Measurements from ENCODE around the gene UGP2. TPM values are rescaled to one million over a fixed set of nuclear protein-coding genes. Genes with fewer than 3 reads are reported as not detected.

UGP2 gene
- total and polyA plus RNA-seq, 2 of the 8 experiments (the other 6 are each of a cell fraction or from before 2014, with no cell fraction given) = 278 to 956 TPM

- TF ChIP-seq, protein P1, sequence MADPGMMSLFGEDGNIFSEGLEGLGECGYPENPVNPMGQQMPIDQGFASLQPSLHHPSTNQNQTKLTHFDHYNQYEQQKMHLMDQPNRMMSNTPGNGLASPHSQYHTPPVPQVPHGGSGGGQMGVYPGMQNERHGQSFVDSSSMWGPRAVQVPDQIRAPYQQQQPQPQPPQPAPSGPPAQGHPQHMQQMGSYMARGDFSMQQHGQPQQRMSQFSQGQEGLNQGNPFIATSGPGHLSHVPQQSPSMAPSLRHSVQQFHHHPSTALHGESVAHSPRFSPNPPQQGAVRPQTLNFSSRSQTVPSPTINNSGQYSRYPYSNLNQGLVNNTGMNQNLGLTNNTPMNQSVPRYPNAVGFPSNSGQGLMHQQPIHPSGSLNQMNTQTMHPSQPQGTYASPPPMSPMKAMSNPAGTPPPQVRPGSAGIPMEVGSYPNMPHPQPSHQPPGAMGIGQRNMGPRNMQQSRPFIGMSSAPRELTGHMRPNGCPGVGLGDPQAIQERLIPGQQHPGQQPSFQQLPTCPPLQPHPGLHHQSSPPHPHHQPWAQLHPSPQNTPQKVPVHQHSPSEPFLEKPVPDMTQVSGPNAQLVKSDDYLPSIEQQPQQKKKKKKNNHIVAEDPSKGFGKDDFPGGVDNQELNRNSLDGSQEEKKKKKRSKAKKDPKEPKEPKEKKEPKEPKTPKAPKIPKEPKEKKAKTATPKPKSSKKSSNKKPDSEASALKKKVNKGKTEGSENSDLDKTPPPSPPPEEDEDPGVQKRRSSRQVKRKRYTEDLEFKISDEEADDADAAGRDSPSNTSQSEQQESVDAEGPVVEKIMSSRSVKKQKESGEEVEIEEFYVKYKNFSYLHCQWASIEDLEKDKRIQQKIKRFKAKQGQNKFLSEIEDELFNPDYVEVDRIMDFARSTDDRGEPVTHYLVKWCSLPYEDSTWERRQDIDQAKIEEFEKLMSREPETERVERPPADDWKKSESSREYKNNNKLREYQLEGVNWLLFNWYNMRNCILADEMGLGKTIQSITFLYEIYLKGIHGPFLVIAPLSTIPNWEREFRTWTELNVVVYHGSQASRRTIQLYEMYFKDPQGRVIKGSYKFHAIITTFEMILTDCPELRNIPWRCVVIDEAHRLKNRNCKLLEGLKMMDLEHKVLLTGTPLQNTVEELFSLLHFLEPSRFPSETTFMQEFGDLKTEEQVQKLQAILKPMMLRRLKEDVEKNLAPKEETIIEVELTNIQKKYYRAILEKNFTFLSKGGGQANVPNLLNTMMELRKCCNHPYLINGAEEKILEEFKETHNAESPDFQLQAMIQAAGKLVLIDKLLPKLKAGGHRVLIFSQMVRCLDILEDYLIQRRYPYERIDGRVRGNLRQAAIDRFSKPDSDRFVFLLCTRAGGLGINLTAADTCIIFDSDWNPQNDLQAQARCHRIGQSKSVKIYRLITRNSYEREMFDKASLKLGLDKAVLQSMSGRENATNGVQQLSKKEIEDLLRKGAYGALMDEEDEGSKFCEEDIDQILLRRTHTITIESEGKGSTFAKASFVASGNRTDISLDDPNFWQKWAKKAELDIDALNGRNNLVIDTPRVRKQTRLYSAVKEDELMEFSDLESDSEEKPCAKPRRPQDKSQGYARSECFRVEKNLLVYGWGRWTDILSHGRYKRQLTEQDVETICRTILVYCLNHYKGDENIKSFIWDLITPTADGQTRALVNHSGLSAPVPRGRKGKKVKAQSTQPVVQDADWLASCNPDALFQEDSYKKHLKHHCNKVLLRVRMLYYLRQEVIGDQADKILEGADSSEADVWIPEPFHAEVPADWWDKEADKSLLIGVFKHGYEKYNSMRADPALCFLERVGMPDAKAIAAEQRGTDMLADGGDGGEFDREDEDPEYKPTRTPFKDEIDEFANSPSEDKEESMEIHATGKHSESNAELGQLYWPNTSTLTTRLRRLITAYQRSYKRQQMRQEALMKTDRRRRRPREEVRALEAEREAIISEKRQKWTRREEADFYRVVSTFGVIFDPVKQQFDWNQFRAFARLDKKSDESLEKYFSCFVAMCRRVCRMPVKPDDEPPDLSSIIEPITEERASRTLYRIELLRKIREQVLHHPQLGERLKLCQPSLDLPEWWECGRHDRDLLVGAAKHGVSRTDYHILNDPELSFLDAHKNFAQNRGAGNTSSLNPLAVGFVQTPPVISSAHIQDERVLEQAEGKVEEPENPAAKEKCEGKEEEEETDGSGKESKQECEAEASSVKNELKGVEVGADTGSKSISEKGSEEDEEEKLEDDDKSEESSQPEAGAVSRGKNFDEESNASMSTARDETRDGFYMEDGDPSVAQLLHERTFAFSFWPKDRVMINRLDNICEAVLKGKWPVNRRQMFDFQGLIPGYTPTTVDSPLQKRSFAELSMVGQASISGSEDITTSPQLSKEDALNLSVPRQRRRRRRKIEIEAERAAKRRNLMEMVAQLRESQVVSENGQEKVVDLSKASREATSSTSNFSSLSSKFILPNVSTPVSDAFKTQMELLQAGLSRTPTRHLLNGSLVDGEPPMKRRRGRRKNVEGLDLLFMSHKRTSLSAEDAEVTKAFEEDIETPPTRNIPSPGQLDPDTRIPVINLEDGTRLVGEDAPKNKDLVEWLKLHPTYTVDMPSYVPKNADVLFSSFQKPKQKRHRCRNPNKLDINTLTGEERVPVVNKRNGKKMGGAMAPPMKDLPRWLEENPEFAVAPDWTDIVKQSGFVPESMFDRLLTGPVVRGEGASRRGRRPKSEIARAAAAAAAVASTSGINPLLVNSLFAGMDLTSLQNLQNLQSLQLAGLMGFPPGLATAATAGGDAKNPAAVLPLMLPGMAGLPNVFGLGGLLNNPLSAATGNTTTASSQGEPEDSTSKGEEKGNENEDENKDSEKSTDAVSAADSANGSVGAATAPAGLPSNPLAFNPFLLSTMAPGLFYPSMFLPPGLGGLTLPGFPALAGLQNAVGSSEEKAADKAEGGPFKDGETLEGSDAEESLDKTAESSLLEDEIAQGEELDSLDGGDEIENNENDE (IDR thresholded peaks at IDR 0.05; ENCODE audit: insufficient replicate concordance, low read length) = peak; percentile 25
- TF ChIP-seq GTF2F1 (IDR thresholded peaks at IDR 0.05; ENCODE audit: borderline replicate concordance, low read depth, low read length) (no peak), FOSL1 (IDR thresholded peaks at IDR 0.05; ENCODE audit: insufficient read depth, low read depth, low read length) (no peak), SRF (IDR thresholded peaks at IDR 0.05; ENCODE audit: low read depth, low read length) (no peak), KDM5A (IDR thresholded peaks at IDR 0.05; ENCODE audit: low read length) (no peak), NRF1 (IDR thresholded peaks at IDR 0.05; ENCODE audit: low read depth, low read length) (no peak), SIX5 (IDR thresholded peaks at IDR 0.05; ENCODE audit: low read depth, low read length) (no peak), TBP (IDR thresholded peaks at IDR 0.05; ENCODE audit: low read depth, low read length) (0 out of 2 replicates have a peak, but pooled peaks have one; percentile 32)
Measured at GRCh38 chr2:63842149-63843061, 709 bp downstream of the UGP2 start (continued).

All from H1 (cell line).